CD4-positive, alpha-beta T cell treated with Interleukin-17A for 1 hour (primary cell): Measurements from ENCODE around the gene TRABD2B.

Experiments
- DNase-seq: peaks from one replicate; pipeline ENCODE4 v3.0.0-alpha.2; 2020

Gene TRABD2B

DNA sequence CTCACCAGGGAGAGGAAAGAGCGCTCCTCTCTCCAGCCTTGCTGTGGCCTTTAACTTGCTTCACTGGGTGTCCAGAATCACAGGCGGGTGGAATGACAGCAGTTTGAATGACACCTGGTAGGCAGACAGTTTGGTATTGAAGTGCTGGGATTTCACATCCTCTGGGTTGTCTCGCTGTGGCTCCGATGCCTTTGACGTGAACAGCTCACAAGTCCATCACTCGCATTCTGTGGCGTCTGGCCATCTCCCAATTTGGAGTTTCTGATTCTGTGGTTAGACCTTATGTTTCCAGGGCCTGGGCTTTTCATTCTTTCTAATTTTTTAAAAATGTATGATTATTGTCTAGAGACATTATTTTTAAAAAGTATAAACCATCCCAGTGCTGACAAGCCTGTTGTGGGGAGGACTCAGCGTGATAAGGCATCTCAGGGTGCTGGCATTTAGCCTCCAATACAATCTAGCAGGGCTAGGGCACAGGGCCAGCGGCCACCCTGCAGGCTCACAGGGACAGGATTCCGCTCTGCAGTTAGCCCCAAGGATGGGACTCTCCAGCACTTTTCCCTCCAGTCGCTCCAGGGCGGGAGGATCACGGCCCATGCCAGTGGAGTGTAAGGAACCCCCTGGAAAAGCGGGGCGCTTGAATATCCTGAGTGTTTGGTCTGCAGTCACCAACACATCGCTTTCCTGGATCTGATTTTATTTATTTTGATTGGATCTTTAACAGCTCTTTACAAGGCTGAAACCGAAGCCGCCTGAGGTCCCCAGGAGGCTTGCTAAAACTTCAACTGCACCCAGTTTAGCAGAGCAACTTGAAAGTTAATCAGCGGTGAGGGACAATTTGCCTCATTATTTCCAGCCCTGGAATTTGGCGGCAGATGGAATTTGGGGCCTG lies 178.3 kb downstream of the TRABD2B start:
- DNase-seq = no peak

DNA sequence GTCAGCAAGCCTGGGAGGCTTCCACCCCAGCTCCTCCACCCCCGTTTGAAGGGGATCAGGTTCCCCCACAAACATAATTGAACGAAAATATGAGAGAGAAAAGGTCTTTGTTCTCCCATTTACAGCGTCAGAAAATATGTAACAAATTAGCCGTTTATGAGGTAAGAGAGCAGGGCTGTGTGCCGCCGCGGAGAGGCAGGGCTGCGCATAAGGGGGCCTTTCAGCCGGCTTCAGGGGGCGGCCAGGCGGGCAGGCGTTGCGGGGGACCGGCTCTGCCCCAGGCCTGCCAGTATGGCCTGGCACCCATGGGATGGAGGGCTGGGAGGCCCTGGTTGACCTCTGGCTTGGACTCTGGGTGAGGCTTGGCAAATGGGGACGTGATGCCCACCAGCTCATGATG lies 179.3 kb downstream of the TRABD2B start:
- DNase-seq = no peak

DNA sequence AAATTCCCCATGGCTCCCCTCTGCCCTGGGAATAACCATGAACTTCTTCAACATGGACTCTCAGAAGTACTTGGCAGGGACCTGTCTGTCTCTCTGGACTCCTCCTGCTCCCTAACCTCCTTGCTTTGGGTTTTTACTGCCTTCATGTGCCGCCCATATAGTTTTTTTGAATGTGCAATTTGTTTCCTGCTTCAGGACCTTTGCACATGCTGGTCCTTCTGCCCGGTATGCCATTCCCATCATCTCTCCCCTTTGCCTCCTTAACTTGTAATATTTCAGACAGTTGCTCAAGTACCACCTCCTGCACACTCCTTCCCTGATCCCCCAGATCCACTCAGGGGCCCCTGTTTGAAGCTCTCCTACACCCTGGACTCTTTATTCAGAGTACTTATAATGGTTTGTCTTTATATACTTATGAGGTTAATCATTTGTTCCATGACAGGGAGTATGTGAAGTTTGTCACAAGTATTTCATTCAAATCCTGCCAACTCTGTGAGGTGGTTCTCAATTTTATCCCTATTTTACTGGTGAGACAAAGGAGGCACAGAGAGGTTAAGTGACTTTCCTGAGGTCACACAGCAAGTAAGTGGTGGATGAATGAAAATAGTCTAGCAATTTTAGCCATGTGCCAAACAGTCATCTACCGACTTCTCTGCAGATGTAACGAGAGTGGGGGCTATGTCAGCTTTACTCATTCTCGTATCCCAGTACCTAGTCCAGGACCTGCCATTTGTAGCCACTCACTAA lies 180.7 kb downstream of the TRABD2B start:
- DNase-seq = no peak

DNA sequence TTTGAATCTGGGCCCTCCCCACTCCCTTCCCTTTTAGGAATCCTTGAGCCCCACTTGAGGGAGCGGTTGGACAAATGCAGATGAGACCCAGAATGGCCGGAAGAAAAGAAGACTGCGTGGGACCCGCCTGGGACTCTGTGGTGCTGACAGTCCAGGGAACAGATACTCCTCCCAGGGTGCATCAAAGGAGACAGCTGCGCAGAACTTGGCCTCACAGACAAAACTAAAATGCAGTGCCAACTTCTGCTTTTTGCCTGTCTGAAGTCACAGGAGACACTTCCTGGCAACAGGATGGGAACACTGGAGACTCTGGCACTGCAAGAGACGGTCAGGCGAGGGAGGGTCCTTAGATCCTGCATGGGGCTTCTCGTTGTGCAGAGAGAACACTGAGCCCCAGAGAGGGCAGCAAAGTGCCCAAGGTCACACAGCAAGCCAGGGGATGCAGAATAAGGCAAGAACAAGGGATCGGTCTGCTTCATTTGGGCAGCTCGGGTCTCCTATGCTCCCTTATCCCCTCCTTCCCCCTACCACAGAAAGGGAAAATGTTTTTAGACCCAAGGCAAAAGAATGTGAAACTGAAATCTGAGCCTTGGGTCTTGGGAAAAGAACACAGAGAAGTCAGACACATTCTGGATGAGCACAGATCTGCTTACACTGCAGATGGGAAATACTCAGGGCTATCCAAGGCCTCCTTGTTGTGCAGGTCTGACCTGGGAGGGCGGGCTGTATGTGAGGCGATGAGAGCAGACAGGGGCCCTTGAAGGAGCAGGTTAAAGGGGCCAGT lies 182.4 kb downstream of the TRABD2B start:
- DNase-seq = no peak

DNA sequence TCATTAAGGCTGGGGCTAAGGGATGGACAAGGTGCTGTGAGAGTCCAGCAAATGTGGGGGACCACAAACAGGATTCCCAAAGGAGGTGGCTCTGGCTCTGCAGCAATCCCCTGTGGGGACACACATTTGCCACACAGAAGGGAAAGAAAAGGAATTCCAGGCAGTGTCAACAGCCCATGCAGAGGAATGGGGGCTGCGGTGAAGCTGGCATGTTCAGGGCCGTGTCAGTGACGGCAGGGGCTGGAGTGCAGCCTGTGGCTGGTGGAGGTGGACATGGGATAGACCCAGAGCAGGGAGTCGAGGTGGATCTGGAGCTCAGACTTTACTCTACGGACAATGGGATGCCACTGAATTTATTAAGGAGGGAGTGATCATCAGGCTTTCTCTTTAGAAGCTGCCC lies 183.2 kb downstream of the TRABD2B start:
- DNase-seq = no peak

DNA sequence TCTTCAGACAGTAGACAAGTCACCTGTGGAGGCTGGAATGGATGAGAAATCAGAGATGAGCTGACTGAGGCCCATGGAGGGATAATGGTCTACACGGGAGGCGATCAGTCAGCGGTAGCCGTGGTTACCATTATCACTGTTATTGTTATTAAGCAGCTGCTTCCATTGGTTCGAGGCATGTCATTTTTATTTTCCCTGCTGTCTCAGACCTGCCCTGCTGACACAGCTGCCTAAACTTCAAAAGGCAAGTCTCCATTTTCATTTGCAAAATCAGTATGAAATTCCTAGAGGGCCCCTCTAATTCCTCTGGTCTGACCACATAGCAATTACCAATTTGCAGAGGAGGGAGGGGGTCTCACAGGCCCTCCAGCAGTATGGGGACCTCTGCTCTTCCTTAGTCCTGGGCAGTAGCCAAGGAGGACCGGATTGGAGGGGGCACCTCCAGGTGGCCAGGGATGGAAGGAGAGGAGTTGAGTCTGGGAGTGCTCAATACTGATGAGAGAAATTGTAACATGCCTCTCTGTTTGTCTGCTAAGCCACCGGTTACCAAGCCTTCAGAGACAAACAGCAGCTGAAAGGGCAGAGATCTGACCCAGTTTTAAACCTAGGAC lies 184.2 kb downstream of the TRABD2B start:
- DNase-seq = no peak

DNA sequence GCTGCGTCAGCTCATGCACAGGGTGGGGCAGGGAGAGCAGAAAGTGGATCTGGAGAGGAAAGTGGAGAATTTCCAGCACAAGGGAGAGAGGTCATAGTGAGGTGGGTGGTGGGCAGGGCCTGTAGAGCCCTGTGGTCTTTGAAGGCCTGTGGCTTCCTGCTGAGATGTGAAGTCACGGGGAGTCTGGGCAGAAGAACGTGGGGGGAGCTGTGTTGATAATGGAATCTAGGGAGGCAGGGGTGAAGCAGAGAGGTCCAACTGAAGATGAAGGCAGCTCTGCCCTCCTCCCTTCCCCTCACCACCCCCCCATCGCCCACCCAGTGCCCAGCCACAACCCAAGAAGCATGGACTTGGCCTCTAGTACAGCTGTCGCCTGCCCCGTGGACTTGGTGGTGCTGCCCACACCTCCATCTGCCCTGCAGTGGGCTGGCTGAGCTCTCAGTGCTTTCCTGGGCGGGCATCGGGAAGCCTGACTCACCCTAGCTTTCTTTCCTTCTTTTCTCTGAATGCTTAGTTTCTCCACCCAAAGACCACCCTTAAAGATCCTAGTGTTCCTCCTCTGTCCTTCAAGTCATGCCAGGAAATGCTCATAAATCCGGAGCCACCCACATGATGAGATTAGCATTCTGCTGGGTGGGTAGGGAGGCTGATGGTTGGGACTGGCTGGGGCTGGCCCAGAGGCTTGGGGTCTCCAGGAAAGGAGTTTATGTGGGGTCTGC lies 186.1 kb downstream of the TRABD2B start:
- no peak for DNase-seq

DNA sequence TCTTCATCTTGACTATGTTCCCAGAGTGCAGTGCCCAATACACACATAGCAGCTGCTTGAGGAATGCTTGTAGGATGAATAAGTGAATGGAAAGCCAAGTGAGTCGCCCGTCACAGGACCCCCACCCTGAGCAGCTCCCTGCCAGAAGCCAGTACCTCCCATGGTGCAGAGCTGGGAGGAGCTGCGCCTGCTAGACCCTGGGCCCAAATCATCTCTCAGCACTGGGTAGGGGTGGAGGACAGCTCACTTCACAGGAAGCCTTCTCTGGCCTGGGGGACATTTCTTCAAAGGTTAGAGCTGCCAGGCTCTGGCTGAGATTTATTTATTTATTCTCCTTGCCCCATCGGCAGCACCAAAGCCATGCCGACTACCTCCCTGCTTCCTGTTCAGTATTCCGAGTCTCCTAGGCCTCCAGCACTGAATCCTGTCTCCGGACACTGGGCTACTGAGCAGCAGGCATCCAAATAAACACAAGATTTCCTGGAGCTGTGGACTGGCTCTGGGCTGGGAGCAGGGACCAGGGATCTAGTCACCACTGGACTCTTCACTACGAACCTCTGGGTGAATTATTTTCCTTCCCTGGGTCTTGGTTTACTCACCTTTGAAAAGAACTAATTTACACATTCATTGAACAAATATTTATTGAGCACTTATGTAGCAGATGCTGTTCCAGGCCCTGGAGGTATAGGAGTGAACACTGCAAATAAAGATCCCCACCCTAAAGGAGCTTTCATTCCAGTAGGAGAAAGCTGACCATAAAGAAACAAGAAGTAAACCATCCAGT lies 187.7 kb downstream of the TRABD2B start:
- no peak for DNase-seq

DNA sequence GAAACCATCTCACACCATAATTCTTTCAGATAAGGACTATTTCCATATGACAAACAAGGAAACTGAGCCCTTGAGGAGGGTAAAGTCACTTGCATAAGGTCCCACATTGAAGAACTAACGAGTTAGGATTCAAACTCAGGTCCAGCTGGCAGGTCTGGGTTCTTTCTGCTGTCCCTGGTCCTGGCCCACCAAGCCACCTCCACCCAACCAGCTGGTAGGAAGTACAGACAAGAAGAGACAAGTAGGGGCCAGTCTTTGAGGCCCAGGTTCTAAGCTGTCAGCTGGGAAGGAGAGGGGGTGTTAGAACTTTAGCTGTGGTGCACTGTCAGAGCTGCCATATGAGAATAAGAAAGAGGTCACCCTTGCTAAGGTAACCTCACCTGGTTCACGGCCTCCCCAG lies 188.6 kb downstream of the TRABD2B start:
- no peak for DNase-seq

DNA sequence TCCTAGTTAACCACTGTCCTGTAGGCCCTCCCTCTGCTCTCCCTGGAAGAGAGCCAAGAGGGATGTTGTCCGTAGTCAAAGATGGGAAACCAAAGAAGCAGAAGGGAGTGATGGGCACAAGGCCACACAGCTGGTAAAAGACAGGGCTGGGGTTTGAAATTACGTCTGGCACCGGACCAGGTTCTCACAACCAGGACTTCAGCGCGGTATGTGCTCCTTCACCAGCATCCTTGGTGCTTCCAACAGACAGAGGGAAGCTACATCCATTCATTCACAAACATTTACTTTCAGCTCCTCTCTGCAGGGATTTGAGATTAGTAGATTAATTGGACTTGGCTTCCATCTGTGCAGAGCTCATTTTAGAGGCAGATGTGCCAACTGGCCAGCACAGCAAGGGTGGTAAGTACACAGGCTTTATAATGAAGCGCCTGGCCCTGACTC lies 191.2 kb downstream of the TRABD2B start:
- DNase-seq = no peak

DNA sequence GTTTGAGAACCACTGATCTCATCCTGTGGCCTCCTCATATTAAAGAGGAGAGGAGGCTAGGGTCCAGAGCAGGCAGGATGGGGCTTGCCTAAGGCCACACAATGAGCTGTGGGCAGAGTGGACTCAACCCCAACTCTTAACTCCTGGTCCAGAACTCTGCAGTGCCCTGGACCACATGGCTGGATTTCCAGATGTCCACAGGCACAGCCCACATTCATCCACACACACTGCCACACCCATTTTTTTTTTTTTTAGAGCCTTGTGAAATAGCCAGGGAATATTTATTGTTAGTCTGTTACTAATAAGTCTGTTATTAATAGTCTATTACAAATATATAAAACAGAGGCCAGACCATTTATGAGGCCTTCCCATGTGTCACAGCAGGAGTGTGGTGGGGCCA lies 192.2 kb downstream of the TRABD2B start:
- DNase-seq = no peak

DNA sequence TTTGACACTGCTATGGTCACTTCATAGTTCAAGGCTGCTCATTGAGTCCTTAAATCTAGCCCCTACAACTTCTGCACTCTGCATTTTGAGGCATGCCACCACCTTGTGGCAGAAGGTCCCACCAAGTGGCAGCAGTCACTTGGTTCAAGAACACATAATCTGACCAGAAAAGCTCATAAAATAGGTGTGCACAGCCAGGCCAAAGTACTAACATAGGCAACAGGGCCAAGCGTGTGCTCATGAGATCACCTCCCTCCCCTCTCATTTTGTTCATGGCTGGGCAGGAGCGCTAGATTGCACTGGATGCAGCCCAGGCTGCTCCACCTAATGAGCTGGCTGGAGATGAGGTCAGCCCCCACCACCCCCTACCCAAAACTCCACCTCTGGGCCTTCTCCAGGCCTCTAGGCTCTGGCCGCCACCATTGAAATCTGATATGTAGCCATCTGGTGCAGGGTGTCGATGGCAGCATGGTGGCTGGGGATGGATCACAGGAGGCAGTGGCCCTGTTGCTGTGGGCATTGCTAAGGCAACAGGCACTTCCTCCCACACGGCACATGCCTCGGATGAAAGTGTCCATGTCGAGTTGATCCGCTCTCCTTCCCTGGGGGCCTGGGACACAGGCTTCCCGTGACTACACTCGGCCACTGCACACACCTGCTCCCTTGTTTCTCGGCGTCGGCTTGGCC lies 193.2 kb downstream of the TRABD2B start:
- no peak for DNase-seq

DNA sequence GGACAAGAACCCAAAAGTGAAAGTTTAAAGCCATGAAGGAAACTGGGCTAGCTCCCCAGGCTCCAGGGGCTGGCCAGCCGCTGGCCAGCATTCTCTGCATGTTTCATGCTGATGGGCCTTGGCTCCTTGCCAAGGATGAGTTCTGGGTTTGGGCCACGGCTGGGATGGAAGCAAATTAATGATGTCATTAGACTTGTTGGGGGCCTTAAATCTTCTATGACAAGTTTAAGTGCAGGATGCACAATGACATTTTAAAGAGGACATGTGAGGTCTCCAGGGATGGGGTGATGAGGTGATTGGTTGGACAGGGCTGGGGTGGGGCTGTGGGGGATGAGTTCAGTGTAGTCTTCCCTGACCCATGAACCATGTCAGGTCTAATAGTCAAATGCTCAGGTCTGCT lies 199.6 kb downstream of the TRABD2B start:
- no peak for DNase-seq

DNA sequence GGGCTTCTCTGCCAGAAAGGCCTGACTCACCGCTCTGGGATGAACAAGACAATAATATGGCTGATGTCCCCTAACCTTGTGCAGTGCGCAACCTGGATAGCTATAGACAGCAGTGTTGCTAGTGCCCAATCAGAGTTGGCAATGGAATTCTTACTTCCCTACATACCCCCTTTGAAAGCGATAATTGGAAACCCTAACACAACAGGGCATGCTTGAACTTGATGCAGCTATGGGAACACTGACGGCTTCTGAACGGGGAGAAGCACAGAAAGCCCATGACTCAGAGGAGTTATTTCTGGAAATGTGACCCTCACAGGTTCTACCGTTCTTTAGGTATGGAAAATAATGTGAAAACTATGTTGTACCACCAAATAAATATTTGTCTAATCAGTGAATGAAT lies 200.6 kb downstream of the TRABD2B start:
- no peak for DNase-seq

DNA sequence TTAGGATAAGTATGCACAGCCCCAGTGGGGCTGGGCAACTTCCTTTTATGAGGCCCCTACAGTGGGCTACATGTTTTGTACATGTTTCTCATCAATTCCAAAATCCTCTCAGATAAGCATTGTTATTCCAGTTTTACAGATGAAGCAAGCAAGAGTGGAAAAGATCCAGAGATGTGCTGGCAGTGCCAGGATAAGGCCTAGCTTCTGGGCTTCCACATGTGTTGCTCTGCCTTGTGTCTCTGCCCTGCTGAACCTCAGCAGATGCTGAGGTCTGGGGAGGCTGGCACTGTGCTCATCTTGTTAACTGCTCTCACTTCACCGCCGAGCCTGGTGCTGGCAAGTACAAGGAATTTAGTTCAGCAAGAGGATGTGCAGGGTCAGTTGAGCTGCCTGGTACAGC lies 202.1 kb downstream of the TRABD2B start:
- DNase-seq = no peak

DNA sequence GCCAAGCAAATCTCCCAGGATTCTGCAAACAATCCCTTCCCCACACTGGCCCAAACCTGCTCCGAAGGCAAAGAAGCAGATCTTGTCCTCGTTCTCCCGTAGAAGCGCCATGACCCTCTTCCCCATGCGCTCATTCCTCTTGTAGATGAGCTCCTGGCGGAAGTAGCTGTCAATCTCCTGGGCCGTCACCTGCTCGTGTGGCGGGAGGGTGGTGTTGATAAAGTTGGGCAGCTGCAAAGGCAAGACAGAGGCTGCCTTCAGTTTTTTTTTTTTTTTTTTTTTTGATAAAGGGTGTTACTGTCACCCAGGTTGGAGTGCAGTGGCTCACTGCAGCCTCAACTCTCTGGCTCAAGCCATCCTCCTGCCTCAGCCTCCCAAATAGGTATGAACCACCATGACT lies 202.7 kb downstream of the TRABD2B start:
- DNase-seq = no peak

DNA sequence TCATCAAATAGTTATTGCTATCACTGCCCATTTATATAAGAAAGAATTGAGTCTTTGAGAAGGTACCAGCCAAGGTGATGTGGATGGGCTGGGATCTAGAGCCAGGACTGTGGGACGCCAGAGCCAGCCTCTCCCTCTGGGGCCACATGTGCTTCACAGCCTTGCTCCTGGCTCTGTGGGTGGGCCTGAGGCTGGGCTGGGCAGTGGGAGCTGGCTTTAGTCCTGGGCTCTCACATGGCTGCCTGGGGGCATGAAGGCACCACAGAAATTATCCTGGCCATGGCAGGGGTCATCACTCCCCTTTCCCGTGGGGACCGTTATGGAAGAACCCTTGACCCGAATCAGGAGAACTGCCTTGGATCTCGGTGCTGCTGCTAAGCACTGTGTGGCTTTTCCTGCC lies 203.1 kb downstream of the TRABD2B start:
- DNase-seq = no peak

DNA sequence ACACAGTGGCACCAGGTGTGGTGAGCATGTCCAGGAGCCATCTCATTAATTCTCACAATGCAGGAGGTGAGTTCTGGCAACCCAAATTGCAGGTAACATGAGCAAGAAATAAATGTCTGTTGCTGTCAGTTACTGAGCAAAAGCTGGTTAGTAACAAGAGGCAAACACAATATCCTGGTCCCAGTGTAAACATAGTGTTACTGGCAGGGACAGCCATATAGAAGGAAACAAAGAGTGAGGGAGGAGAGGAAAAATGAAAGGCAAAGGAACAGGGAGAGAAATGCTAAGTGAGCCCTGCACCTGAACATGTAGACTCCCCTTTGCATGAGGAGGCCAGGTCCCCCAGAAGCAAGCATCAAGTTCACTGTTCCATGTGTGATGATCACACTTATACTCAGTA lies 203.6 kb downstream of the TRABD2B start:
- no peak for DNase-seq

DNA sequence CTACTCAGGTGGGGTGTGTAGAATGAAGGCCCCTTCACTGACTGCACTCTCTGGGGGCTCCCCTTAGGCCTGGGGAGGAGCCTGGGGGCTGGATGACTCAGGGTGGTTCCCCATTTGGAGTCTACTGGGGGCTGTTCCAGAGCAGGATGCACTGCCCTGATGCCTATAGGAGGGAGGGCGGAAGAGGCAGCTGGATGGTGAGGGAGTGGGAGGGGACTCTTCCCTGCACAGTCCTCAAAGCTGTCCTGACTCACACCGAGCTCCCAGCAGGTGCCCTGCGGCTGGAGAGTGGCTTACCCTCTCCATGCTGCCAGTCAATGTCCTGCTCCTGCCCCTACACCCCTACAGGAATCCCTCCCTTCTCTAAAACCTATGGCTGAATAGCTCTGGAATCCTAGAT lies 204.4 kb downstream of the TRABD2B start:
- DNase-seq = no peak

DNA sequence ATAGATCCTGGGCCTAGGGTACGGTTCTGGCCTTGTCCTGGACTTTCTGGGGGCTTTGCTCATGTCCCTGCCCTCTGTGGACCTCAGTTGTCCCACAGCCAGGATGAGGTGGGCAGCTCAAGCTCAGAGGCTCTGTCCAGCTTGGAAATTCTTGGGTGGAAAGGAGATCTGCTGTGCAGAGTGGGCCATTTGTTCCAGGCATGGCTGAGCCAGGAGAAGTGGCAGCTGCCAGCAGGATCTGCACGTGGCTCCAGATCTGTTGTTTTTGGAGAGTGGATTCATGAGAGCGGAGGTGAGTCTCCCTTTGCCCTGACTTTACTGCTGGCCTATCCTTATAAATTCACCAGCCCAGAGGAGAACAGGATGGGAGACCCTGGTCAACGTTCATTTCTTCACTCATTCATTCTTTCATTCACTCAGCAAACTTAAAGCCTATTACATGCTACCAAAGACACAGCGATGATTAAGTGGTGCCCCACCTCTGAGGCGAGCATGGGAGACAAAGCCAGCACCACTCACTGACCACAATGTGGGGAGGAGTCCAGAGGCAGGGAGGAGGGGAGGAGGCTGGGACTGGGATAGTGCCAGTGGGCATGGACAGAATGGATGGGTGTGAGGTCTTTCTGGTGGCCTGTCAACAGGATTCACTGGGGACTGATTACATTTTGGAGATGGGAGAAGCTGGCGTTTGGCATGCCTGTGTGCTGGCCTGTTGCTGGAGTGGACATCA lies 205.1 kb downstream of the TRABD2B start:
- DNase-seq = no peak
